HG03571 (cell line): ENCODE data around the gene SYNPO2L.
"Not testable (repeated sequence)": the region's sequence is repeated elsewhere in the genome, so short reads cannot be mapped to it uniquely, and the experiment has no call there.

Experiments
- ATAC-seq: cut with Tn5 transposase; IDR thresholded peaks from one replicate; pipeline ENCODE4 v1.9.1; 2021; ENCODE audit not compliant: unreplicated experiment

The SYNPO2L gene

GRCh38 chr10:73620974-73621373, 34.9 kb downstream of the SYNPO2L start:
- not testable (repeated sequence) for ATAC-seq

- not testable (repeated sequence) for ATAC-seq
Measured at GRCh38 chr10:73617143-73617542, 38.7 kb downstream of the SYNPO2L start.

GRCh38 chr10:73614720-73615119, 41.1 kb downstream of the SYNPO2L start:
- no peak for ATAC-seq

- ATAC-seq = no peak
Measured at GRCh38 chr10:73609116-73609515, 46.7 kb downstream of the SYNPO2L start.

GRCh38 chr10:73601486-73601921, 54.3 kb downstream of the SYNPO2L start:
- no peak for ATAC-seq

GRCh38 chr10:73597346-73597745, 58.5 kb downstream of the SYNPO2L start:
- no peak for ATAC-seq
